DOHH2 (cell line): ENCODE measurements around the gene ZIC2.

Experiments
- H3F3A ChIP-seq: fragments of 200-600 bp; sonication (generic), shearing (Covaris generic); 2 replicates; pipeline ENCODE4 v1.6.0; 2016; ENCODE audit warnings: antibody characterized with exemption, mild to moderate bottlenecking; ENCODE audit not compliant: control insufficient read depth, insufficient read depth
- H3K27ac ChIP-seq: fragments of 200-600 bp; sonication (generic); 2 replicates; pipeline ENCODE4 v1.5.1; 2014; ENCODE audit warnings: low read depth, mild to moderate bottlenecking, low read length, moderate library complexity
- H3K27me3 ChIP-seq: fragments of 200-600 bp; sonication (generic); 2 replicates; pipeline ENCODE4 v1.6.1; 2014; ENCODE audit warnings: mild to moderate bottlenecking, low read length, mixed read lengths; ENCODE audit not compliant: control insufficient read depth
- H3K36me3 ChIP-seq: fragments of 200-600 bp; sonication (generic); 2 replicates; pipeline ENCODE4 v1.6.1; 2014; ENCODE audit warnings: mild to moderate bottlenecking, low read length, moderate library complexity, mixed read lengths; ENCODE audit not compliant: control insufficient read depth
- H3K4me1 ChIP-seq: fragments of 200-600 bp; sonication (generic); 2 replicates; pipeline ENCODE4 v1.6.1; 2014; ENCODE audit warnings: mild to moderate bottlenecking, low read length, mixed read lengths; ENCODE audit not compliant: control insufficient read depth
- H3K4me2 ChIP-seq: fragments of 200-600 bp; sonication (generic); 2 replicates; pipeline ENCODE4 v1.6.0; 2014; ENCODE audit warnings: mild to moderate bottlenecking, low read length, moderate library complexity
- H3K4me3 ChIP-seq: fragments of 200-600 bp; sonication (generic); 2 replicates; pipeline ENCODE4 v1.5.1; 2014; ENCODE audit warnings: mild to moderate bottlenecking, low read length, mixed read lengths
- H3K79me2 ChIP-seq: fragments of 200-600 bp; sonication (generic); 2 replicates; pipeline ENCODE4 v1.6.1; 2014; ENCODE audit warnings: mild to moderate bottlenecking, low read length, mixed read lengths; ENCODE audit not compliant: control insufficient read depth
- H3K9me2 ChIP-seq: fragments of 200-600 bp; sonication (generic); replicated peaks from 2 replicates; pipeline ENCODE4 v1.6.1; 2014; ENCODE audit warnings: mild to moderate bottlenecking, low read length, mixed read lengths; ENCODE audit not compliant: control insufficient read depth
- H3K9me3 ChIP-seq: fragments of 200-600 bp; sonication (generic); 2 replicates; pipeline ENCODE4 v1.6.1; 2014; ENCODE audit warnings: antibody characterized with exemption, low read length, mixed read lengths; ENCODE audit not compliant: control insufficient read depth, insufficient read depth
- H4K20me1 ChIP-seq: fragments of 200-600 bp; sonication (generic); 2 replicates; pipeline ENCODE4 v1.6.0; 2014; ENCODE audit warnings: low read depth, mild to moderate bottlenecking, antibody characterized with exemption, low read length, moderate library complexity; ENCODE audit not compliant: control insufficient read depth, insufficient read depth
- CTCF ChIP-seq: fragments of 200-600 bp; sonication (generic); IDR thresholded peaks from one replicate; pipeline ENCODE4 v1.5.1; 2014; ENCODE audit warnings: antibody characterized with exemption, mild to moderate bottlenecking, low read depth, low read length; ENCODE audit not compliant: poor library complexity, severe bottlenecking
- EZH2phosphoT487 ChIP-seq: fragments of 200-600 bp; sonication (generic); IDR thresholded peaks from 2 replicates; pipeline ENCODE4 v1.6.1; 2017; ENCODE audit warnings: borderline replicate concordance, mild to moderate bottlenecking, antibody characterized with exemption, low read length, moderate library complexity, mixed read lengths

Gene ZIC2

GRCh38 chr13:99966064-99966805, 15.3 kb upstream of the ZIC2 start:
- Histone ChIP-seq H3K9me3 (0 out of 2 replicates have a peak, but pooled peaks cover 4% of the 10 kb centered on the region), H3K9me2 (no peaks in the 10 kb centered on the region), H3K79me2 (no peaks in the 10 kb centered on the region), H3K4me2 (no peak overlapping the region), H3K27ac (no peak overlapping the region), H3K27me3 (peaks cover 7% of the 10 kb centered on the region), H3F3A (no peaks in the 10 kb centered on the region), H3K36me3 (no peaks in the 10 kb centered on the region), H3K4me3 (no peak overlapping the region), H4K20me1 (no peaks in the 10 kb centered on the region), H3K4me1 (no peaks in the 10 kb centered on the region)
- TF ChIP-seq EZH2phosphoT487 (no peak), CTCF (no peak)

GRCh38 chr13:99967498-99967868, 14.1 kb upstream of the ZIC2 start:
- H3K27ac ChIP-seq: no peak overlapping the region
- H3K27me3 ChIP-seq: peaks cover 3% of the 10 kb centered on the region
- no peaks in the 10 kb centered on the region for H4K20me1 ChIP-seq
- no peaks in the 10 kb centered on the region for H3F3A ChIP-seq
- H3K9me2 ChIP-seq: no peaks in the 10 kb centered on the region
- H3K9me3 ChIP-seq: 0 out of 2 replicates have a peak, but pooled peaks cover 4% of the 10 kb centered on the region
- no peaks in the 10 kb centered on the region for H3K36me3 ChIP-seq
- no peaks in the 10 kb centered on the region for H3K79me2 ChIP-seq
- no peak overlapping the region for H3K4me3 ChIP-seq
- TF ChIP-seq CTCF: no peak
- TF ChIP-seq EZH2phosphoT487: no peak
- H3K4me1 ChIP-seq: no peaks in the 10 kb centered on the region
- H3K4me2 ChIP-seq: no peak overlapping the region

GRCh38 chr13:99967869-99968520, 13.6 kb upstream of the ZIC2 start:
- H3K4me3 ChIP-seq: no peak overlapping the region

More at GRCh38 chr13:99967869-99968520, 13.6 kb upstream of the ZIC2 start:
- Histone ChIP-seq H3K4me2 (no peak overlapping the region), H3K79me2 (no peaks in the 10 kb centered on the region), H3K27me3 (no peaks in the 10 kb centered on the region; the same call in 1 of the 2 replicates), H3K4me1 (no peaks in the 10 kb centered on the region), H3K27ac (no peak overlapping the region), H3K9me2 (no peaks in the 10 kb centered on the region), H3K9me3 (0 out of 2 replicates have a peak, but pooled peaks cover 4% of the 10 kb centered on the region), H3F3A (no peaks in the 10 kb centered on the region), H4K20me1 (no peaks in the 10 kb centered on the region), H3K36me3 (no peaks in the 10 kb centered on the region)
- TF ChIP-seq CTCF (no peak), EZH2phosphoT487 (no peak)
